ENCODE measurements around the gene MLKL.

DNA sequence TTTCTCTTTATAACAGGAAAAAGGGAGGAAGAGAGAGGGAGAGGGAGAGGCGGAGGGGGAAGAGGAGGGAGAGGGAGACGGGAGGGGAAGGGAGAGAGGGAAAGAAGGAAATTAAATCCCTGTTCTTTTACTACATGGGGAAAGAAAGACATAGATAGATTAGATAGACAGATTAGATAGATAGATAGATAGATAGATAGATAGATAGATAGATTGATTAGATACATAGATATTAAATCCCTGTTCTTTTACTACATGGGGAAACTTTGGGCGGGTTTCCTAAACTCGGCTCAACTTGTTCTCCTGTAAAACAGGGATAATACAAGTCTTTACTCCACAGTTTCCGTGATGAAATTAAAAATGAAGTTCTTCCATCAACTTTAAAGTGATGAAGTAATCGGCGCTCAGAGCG, 34.6 kb downstream of the MLKL start:
- TF ChIP-seq, protein P1, sequence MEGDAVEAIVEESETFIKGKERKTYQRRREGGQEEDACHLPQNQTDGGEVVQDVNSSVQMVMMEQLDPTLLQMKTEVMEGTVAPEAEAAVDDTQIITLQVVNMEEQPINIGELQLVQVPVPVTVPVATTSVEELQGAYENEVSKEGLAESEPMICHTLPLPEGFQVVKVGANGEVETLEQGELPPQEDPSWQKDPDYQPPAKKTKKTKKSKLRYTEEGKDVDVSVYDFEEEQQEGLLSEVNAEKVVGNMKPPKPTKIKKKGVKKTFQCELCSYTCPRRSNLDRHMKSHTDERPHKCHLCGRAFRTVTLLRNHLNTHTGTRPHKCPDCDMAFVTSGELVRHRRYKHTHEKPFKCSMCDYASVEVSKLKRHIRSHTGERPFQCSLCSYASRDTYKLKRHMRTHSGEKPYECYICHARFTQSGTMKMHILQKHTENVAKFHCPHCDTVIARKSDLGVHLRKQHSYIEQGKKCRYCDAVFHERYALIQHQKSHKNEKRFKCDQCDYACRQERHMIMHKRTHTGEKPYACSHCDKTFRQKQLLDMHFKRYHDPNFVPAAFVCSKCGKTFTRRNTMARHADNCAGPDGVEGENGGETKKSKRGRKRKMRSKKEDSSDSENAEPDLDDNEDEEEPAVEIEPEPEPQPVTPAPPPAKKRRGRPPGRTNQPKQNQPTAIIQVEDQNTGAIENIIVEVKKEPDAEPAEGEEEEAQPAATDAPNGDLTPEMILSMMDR (IDR thresholded peaks at IDR 0.05): no peak
- no peak for TF ChIP-seq POLR2A (IDR thresholded peaks at IDR 0.05)
